Left lobe of liver (tissue), 2 donors: Measurements from ENCODE around the gene CELSR1. TPM values are rescaled to one million over a fixed set of nuclear protein-coding genes. Genes with fewer than 3 reads are reported as not detected.

Experiments
- ATAC-seq: fragments of 200-7000 bp; cut with Tn5 transposase; one replicate; pipeline ENCODE4 v1.9.1; 2020; ENCODE audit warnings: mild to moderate bottlenecking, moderate library complexity
- DNase-seq: peaks from one replicate; pipeline ENCODE4 v3.0.0-alpha.2; 2020; ENCODE audit warnings: low spot score
- total RNA-seq: library from RNA; stranded (reverse); gene quantifications from one replicate; pipeline ENCODE4 v1.2.1, GENCODE V29; 2021
- donor health status: DM: no; HTN: no; CAD: no; lungs with moderate emphysema.
- donor health status: DM: no; HTN: yes; CAD: no.

The CELSR1 gene
- total RNA-seq, 1 donor from 2014 or later: 8.4 TPM

DNA sequence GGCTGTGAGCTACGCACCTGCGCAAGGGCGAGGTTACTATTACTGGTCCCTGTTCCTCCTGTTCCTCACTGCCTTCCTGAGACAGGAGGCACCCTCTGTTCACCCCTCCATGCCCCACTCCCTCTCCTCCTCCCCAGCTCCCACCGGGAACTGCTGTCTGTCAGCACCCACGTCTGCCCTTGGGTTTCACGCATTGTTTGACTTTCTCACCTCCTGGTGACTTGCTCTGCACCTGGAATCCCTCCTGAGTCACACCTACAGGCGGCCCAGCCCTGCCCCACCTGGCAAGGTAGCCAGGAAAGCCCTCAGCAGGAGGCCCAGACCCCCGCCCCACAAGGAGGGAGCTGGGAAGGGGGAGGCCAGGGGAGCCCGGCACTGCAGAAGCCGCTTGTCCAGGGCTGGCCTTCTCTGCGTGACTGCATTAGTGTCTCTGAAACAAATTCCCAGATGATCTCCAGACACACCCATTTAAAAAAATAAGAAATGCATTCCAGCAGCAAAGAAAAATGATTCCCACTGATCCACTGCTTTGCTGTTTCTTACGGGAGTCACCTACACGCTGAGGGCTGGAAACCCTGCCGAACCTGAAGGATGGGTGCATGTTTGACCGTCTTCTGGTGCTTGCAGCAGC is 86.4 kb downstream of the CELSR1 start:
- DNase-seq: no peak
- no peak for ATAC-seq

DNA sequence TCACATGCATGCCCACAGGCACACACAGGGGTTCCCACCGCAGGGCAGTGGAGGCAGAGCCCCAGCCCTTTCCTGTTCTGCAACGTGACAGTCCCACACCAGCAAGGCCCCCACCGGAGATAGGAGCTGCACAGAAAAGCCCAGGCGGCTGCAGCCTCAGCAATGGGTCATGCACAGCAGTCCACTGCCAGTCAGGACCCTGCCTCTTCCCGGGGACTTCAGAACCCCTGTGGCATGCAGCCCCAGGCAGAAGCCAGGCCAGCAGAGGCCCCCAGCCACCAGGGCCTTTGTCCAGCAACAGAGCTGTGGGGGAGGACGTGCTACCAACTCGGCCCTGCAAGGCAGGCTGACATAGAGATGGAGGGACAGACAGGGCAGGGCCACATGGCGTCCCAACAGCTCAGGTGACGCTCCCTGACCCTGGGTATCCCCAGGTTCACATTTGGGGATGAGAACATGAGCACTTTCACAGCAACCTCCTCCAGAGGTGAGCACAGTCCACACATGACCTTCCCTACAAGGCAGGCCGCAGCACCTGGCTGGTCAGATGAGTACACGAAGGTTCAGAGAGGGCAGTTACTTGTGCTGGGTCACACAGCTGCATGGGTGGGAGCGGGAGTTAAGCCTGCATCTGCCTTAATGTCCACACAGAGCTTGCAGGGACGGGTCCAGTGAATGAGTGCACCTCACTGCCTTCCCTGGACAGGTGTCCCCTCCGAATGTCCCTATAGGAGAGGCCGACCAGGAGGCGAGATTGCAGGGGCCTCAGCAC is 87.3 kb downstream of the CELSR1 start:
- DNase-seq (no peak), ATAC-seq (no peak)

DNA sequence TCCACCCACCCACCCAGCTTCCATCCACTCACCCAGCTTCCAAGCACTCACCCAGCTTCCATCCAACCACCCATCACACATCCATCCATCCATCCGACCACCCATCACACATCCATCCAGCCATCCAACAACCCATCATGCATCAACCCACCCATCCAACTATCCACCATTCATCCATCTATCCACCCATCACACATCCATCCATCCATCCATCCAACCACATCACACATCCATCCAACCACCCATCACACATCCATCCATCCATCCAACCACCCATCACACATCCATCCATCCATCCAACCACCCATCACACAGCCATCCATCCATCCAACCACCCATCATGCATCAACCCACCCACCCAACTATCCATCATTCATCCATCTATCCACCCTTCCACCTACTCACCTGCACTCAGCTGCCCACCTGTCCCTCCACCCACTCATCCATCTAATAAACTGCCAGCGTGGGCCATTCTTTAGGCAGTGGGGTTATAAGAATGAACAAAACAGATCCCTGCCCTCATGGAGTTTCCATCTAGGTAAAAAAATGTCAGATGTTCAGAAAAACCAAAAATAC is 88.2 kb downstream of the CELSR1 start:
- ATAC-seq (no peak), DNase-seq (no peak)

DNA sequence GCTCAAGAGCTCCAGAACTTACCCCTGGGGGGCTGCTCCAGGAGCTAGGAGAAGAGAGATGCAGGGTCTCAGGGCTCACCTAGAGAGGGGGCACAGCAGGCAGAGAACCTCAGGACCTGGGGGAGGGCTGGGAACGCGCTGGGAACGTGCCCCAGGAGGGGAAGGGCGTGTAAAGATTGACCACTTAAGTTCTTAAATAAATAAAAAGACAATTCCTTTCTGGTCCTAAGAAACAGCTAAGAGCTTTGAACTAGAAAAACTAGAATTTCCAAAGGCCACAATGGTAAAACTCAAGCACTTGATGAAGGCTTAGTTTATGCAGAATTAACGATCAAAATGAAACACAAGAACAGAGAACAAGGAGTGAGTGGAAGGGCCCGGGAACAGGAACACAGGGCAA is 89.1 kb downstream of the CELSR1 start:
- no peak for DNase-seq
- ATAC-seq: no peak

DNA sequence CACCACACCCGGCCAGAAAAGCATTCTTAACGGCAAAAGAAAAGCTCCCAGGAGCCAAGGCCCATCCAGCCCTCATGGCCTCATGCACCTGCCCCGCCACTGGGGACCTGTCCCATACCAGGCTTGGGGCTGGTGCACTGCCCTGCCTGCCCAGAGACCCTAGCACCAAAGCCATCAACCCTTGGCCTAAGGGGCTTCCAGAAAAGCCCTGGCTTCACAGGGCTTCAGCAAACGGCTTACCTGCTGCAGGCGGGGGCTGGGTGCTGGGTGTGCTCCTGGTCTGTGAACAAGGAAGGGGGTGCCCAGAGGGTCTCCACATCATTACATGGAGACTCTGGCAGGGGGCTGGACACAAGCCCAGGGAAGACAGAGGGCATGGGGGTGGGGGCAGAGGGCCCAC is 89.5 kb downstream of the CELSR1 start:
- ATAC-seq (no peak), DNase-seq (no peak)

DNA sequence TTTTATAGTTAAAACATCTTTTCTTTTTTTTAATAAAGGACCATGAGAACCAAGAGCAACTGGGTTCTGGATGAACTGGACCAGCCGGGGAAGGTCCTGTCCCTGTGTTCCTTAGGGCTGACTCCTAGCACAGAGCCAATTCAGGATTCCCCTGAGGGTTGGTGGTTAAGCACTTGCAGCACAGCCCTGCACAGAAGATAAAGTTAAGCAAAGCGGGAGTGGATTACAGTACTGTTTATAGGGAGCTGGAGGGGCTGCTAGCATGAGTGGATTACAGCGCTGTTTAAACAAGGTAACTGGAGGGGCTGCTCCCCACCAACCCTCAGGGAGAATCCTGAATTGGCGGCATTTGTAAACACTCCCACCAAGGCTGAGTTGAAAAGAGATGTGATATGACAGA is 90.6 kb downstream of the CELSR1 start:
- ATAC-seq (no peak), DNase-seq (no peak)

DNA sequence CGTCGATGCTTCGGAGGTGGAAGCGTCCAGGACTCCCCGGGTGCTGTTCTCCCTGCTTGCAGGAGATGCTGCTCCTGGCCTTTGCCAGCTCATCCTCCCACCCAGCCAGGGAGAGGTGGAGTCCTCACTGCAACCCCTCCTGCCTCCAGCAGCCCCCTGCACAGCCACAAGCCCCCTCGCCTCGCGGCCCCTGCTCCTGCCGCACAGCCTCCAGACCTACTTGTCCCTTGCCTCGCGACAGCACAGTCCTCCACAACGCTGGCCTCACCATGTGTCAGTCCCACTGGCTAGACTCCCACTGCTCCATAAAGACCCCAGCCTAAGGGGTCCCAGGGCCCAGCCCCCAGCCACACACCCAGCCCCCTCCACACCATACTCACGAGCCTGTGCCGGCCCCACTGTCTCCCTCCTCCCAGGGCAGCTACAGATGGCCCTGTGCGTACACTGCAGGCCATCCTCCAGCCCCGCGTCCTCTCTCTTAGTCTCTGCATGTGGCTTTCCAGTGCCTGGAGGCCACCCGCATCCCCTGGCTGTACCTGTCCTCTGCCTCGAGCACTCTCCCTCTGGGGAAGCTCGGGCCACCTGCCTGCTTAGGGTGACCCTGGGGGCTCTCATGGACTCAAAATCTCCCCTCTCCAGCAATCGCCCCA is 91.5 kb downstream of the CELSR1 start:
- DNase-seq: no peak
- ATAC-seq: no peak

DNA sequence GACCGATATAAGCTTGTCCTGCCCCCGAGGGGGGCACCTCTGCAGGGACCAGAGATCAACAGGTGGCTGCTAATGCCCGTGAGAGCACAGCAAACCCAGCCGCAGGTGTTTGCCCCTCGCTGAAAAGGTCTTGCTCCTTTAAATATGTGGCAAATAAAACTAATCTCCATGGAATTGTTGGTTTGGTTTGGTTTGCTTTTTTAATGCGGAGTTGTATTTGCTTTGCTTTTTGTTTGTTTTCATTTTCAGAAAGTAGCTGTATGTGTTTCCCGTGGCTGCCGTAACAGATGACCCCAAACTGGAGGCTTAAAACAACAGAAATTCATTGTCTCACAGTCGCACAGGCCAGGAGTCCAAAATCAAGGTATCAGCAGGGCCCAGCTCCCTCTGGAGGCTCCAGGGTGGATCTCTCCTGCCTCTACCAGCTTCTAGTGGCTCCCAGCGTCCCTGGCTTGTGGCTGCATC is 93.0 kb downstream of the CELSR1 start:
- DNase-seq: no peak

DNA sequence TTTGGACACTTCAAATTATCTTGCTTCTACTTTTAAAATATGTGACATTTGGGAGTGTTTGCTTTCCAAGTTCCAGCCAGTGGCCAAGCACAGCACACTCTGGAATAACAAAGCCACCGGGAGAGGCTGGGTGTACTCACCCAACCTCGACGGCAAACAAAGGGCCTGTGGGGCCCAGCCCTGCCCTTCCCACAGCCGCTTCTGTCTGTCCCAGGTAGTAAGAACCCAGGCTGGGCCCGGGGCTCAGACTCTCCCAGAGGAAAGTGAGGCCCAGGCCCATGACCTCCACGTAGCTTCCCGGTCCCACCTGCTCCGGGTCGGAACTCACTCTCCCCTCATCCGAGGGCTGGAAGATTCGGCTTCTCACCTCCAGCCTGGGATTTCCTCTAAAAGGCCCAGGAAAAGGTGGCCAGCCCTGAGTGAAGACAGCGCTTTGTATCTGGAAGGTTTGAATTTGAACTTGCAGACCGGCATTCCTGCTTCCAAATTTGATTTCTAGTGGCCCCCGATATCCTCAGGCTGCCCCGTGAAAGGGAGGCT is 93.5 kb downstream of the CELSR1 start:
- ATAC-seq (no peak), DNase-seq (no peak)

More for the DNA sequence above, 93.0 kb downstream of the CELSR1 start:
- peak; percentile 41 for ATAC-seq

DNA sequence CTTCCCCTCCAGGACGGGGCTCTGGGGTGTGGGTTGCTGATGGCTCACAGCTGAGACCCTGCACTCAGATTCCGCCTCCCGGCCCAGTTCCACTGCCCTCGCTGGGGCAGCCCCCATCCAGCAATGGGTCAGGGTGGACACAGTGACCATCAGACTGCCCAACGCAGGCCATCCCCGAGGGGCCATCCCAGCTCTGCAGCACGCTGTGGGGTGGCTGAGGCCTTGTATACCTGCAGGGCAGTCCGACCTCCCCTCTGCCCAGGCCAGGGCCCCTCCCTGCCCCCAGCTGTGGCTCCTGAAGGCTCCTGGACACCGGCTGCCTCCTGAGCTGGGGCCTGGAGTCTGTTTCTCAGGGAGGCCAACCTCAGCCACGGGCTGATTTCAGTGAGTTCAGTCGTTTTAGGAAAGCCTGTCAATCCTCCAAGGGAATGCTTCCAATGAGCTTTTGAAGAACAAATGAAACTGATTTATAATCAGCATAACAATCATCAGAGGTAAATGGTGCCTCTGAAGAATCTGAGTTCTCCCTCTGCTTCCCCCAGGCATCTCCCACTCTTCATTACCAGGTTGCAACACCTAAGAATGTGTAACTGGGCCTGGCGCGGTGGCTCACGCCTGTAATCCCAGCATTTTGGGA is 95.1 kb downstream of the CELSR1 start:
- ATAC-seq (no peak), DNase-seq (no peak)

DNA sequence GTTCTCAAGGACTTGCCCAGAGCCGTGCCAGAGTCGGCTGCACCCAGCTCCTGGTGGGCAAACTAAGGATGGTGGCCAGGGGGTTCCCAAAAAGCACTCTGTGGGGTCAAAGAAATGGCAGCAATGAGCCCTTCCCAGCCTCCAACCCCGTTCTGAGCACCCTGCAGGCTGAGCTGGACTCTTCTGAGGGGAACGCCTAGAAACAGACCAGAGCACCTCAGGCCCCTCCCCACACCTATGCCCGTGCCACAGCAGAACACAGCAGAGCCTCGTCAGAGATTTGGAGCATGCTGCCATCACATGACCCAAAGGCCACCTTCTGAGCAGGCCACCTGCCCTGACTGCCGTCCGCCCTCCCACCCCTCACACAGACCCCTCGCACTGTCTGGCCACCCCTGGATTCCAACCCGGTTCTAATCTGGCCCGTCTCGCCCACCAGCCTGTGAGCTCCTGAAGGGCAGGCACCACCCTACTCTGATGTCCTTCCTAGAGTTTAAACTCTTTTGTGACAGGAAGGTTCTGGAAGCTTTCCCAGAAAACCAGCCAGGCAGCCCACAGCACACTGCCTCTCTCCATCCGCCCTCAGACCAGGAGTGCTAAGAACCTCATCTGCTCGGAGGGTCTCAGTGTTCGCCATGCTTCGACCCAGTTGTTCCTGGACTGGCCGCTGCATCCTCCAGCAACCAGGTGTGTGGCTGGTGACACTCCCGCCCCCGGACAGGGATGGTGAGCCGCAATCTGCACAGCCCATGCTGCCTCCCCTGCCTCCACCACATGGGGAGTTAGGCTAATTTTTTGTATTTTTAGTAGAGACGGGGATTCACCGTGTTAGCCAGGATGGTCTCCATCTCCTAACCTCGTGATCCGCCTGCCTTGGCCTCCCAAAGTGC is 97.6 kb downstream of the CELSR1 start:
- DNase-seq (no peak), ATAC-seq (no peak)

DNA sequence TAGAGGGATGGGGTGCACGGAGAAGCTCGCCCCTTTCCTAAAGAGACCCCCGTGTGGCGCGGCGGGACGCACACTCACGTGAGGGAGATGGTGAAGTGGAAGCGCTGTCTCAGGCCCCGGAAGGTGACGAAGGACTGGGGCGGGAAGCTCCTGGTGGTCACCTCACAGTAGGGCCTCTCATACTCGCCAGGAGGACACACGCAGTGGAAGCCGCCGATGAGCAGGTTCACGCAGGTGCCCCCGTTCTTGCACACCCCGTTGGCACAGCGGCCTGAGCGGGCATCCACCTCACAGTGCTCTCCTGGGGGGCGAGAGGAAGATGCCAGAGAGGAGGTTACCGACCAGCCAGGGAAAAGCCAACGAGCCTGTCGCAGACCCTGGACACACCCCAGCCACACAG is 98.3 kb downstream of the CELSR1 start:
- DNase-seq (no peak), ATAC-seq (no peak)

DNA sequence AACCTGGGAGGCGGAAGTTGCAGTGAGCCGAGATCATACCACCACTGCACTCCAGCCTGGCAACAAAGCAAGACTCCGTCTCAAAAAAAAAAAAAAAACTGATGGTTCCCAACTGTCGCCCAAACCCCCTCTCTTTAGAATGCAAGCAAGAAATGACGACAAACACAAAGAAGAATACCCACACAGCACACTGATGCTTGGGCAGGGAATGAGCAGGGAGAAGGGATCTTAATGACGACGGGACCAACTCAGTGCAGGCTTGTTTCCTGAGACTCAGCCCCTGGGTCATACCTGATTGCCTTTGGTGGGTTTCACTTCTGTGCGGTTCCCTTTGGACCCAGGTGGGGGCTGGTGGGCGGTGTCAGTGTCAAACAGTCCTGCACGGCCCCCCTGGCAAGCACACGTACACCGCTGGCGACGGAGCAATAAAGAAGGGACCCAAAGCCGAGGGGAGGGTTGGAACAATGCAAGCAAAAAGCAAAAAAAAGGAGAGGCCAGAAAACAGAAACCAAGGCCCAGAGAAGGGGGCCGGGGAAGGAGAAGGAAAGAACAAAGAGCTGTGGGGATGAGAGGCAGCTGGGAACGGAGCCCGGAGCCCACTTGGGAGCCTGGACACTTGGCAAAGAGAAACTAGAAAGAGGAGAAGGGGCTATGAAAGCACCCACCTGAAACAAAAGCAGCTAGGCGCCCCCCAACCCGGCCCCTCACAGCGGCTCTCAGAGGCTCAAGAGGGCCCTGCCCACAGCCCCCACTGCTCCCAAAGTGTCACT is 99.6 kb downstream of the CELSR1 start:
- DNase-seq (no peak), ATAC-seq (no peak)

DNA sequence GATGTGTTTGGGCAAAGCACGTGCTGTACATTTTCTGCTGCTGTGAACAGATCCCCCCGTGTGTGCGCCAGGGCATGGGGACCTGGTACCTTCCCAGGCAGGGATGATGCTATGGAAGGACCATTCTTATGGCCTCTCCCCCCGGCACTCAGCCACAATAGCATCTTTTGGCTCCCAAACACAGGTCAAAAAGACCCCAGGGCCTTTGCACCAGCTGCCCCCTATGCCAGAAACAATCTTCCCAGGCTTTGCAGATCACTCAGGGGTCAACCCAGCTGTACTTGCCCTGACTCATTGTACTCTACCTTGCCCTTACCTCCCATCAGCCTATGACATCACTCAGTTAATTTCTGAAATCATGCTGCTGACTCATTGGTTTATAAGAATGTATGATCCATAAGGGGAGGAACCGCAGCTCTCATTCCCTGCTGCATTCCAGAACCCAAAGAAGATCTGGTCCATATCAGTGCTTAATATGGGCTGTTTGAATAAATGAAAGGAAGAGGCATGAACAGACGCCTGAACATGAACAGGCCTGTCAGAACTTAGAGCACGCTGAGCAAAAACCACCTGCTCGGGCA is 100.7 kb downstream of the CELSR1 start:
- ATAC-seq: no peak
- no peak for DNase-seq

DNA sequence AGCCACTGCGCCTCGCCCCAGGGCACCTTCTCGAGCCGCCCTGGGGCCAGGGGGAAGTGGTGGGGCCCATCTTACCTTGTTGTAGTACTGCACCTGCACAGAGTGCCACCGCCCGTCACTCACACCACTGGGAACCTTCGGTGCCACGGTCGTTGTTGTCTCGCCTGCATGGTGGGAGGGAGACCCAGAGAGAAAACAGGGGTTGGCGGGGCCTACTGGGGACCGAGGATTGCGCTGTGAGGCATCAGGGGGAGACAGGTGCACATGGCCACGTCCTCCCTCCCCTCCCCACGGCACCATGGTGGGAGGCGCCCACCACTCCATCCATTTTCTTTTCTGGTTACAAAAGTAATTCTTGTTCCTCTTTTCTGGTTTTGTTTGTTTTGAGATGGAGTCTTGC is 104.1 kb downstream of the CELSR1 start:
- no peak for DNase-seq
- no peak for ATAC-seq

DNA sequence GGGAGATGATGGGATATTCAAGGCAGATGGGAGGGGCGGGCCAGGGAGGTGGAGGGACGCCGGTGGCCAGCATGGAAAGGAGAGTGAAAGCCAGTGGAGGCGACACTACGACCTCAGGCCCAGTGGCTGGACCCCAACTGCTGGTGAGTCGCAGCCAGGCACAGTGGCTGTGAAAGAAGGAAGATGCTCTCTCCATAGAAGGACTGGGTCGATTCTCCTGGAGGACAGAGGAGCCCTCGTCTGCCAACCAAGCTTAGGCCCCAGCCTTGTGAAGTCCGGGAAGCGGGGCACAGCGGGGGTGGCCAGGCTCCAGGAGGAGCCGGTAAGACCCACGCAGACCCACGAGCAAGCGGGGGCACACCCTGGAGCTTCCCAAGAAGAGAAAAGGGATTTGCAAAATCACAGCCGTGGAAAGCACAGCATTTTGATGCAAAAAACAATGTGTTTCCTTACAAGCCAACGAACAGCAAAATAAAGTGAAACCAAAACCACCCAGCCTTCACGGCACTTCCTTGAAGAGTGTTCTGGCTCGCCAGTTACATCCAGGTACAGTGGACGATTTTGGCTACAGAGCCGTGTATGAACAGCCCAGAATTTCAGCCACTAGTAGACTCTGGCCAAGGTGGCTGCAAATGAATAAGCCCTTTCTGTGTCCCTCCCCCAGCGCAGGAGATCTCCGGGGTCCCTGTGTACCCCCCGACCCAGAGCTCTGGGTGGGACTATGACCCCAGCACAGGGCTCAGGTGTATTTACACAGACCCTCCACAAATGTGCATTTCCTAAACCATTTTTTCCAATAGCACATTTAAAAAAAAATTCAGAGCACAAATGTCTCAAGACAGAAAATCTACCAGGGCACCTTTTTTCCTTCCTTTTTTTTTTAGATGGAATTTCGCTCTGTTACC is 105.0 kb downstream of the CELSR1 start:
- DNase-seq (no peak), ATAC-seq (peak; percentile 25)

DNA sequence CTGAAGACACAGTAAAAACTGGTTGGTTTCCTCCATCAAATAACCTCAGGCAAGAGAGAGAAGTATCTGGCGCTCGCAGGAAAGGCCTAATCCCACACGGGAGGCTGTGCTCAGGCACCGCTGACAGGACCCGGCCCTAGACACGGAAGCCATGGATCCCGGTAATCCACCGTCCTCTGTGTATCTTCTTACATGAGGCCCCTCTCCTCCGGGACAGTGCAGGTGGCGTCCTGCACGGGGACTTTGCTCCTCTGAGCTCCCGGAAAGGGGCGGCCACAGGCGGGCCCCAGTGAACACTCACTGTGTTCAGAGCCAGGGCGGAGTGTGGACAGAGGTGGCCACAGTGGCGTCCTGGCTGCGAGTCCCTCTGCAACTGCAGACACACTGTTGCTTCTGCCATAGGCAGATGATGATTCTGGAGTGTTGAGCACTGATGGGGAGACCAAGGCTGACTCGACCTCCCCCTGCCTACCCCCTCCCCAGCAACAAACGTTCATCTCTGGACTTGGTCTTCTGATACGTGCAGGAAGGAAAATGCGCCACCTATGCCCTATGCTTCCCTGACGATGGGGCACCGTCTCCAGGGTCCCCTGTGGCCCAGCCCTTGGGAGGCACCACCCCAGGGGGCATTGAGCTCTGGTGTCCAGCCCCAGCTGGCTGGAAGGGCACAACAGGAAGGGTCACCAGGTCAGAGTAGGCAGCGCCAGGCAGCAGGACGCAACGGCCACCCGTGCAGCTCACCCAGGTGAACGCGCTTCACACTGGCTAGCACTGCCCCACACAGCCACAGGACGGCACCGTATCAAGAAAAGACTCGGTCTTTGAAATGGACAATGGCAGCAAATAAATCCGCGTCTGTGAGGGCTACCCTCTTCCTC is 106.2 kb downstream of the CELSR1 start:
- ATAC-seq (peak; percentile 55), DNase-seq (no peak)
